Right atrium auricular region (tissue), 2 donors: ENCODE measurements around the gene PGBD2. TPM values are rescaled to one million over a fixed set of nuclear protein-coding genes. Genes with fewer than 3 reads are reported as not detected.
"Not testable (repeated sequence)": the region's sequence is repeated elsewhere in the genome, so short reads cannot be mapped to it uniquely, and the experiment has no call there.

Experiments
- DNase-seq: peaks from one replicate; pipeline ENCODE4 v3.0.0-alpha.2; 2019; ENCODE audit warnings: low spot score
- H3K27ac ChIP-seq, 2 donors: fragments of 200-600 bp; sonication (generic); 1 replicate in 1 of 2; 2 replicates in 1 of 2; pipeline ENCODE4 v1.5.1; 2016 to 2019
- H3K27me3 ChIP-seq, 2 donors: fragments of 200-600 bp; sonication (generic); one replicate each; pipeline versions ENCODE4 v1.5.1 to v1.6.0; 2017 to 2019
- H3K36me3 ChIP-seq: fragments of 200-600 bp; sonication (generic); one replicate; pipeline ENCODE4 v1.5.1; 2016
- H3K4me1 ChIP-seq, 2 donors: fragments of 200-600 bp; sonication (generic); one replicate each; pipeline versions ENCODE4 v1.5.1 to v1.6.0; 2017 to 2019
- H3K4me3 ChIP-seq, 2 donors: fragments of 200-600 bp; sonication (generic); 1 replicate in 1 of 2; 2 replicates in 1 of 2; pipeline ENCODE4 v1.5.1; 2017 to 2019; ENCODE audit warnings: mild to moderate bottlenecking in 1 of 2, moderate library complexity in 1 of 2
- H3K9me3 ChIP-seq, 2 donors: fragments of 200-600 bp; sonication (generic); one replicate each; pipeline ENCODE4 v1.5.1; 2019
- total RNA-seq, 2 donors: library from RNA; depleted of rRNA; stranded (reverse); fragments of >200 nt; gene quantifications; one replicate each; pipeline ENCODE4 v1.1.0, GENCODE V29; 2016
- TF ChIP-seq, protein P1 (sequence below), 2 donors: fragments of 200-600 bp; sonication (generic); IDR thresholded peaks; one replicate each; pipeline ENCODE4 v1.5.1; 2019; ENCODE audit warnings: antibody characterized with exemption in 2 of 2

Gene PGBD2
- total RNA-seq, 2 donors from 2014 or later = 2.4 to 3.1 TPM

GRCh38 chr1:248885646-248886045 is 20.4 kb upstream of the PGBD2 start:
- Histone ChIP-seq H3K4me3 (no peak overlapping the region), H3K27ac (no peak overlapping the region), H3K36me3 (no peaks in the 10 kb centered on the region), H3K4me1 (no peaks in the 10 kb centered on the region), H3K9me3 (no peaks in the 10 kb centered on the region), H3K27me3 (no peaks in the 10 kb centered on the region)
- DNase-seq = no peak
- TF ChIP-seq, protein P1, sequence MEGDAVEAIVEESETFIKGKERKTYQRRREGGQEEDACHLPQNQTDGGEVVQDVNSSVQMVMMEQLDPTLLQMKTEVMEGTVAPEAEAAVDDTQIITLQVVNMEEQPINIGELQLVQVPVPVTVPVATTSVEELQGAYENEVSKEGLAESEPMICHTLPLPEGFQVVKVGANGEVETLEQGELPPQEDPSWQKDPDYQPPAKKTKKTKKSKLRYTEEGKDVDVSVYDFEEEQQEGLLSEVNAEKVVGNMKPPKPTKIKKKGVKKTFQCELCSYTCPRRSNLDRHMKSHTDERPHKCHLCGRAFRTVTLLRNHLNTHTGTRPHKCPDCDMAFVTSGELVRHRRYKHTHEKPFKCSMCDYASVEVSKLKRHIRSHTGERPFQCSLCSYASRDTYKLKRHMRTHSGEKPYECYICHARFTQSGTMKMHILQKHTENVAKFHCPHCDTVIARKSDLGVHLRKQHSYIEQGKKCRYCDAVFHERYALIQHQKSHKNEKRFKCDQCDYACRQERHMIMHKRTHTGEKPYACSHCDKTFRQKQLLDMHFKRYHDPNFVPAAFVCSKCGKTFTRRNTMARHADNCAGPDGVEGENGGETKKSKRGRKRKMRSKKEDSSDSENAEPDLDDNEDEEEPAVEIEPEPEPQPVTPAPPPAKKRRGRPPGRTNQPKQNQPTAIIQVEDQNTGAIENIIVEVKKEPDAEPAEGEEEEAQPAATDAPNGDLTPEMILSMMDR (IDR thresholded peaks at IDR 0.05) = no peak

- H3K4me1 ChIP-seq = no peaks in the 10 kb centered on the region
- TF ChIP-seq, protein P1 (IDR thresholded peaks at IDR 0.05) = no peak
Measured at GRCh38 chr1:248886237-248886895, 19.7 kb upstream of the PGBD2 start.

DNA sequence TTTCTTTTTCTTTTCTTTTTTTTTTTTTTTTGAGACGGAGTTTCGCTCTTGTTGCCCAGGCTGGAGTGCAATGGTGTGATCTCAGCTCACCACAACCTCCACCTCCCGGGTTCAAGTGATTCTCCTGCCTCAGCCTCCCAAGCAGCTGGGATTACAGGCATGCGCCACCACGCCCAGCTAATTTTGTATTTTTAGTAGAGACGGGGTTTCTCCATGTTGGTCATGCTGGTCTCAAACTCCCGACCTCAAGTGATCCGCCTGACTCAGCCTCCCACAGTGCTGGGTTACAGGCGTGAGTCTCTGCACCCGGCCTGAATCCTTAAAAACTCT is 16.2 kb upstream of the PGBD2 start:
- not testable (repeated sequence) for DNase-seq, H3K4me1 ChIP-seq, H3K27ac ChIP-seq, H3K9me3 ChIP-seq, H3K4me3 ChIP-seq, H3K36me3 ChIP-seq, H3K27me3 ChIP-seq

More at GRCh38 chr1:248886237-248886895, 19.7 kb upstream of the PGBD2 start:
- Histone ChIP-seq H3K9me3 (no peaks in the 10 kb centered on the region), H3K36me3 (no peaks in the 10 kb centered on the region), H3K27ac (no peak overlapping the region), H3K27me3 (no peaks in the 10 kb centered on the region), H3K4me3 (no peak overlapping the region)
- DNase-seq = no peak

DNA sequence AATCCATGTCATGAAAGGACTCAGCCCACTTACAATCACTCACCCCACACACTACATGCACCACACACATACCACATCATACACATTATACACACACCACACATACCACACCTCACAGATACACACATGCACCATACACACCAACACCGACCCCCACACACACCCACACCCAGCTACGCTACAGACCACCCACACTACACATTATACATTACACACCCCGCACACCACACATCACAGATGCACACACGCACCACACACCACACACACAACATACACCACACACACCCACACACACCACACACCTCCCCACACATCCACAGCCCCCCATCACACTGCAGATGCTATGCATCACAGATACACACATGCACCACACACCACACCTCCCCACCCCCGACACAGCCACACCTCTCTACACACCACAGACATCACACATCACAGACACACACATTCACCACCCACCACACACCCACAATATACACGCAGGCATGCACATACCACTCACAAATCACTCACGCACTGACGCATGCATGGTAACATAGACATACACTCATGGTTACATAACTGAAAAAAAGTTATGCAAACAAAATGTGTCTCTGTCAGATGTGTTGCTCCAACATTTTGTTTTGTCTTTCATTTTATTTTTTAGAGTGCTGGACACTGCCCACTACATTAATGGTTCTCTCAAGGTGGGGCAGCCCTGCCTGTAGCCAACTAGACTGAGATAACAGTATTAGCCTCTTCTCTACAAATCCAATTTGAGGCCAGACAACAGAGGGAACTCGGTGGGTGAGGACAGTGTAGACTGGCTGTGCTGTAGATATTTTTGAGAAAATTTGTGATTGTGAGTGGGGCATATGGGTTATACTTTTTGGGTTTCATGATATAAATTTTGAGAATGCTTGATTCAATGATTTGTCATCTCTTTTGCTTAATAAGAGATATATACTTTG is 15.2 kb upstream of the PGBD2 start:
- H3K27me3 ChIP-seq = no peaks in the 10 kb centered on the region
- H3K4me3 ChIP-seq = no peak overlapping the region
- no peaks in the 10 kb centered on the region for H3K9me3 ChIP-seq
- no peaks in the 10 kb centered on the region for H3K36me3 ChIP-seq
- H3K27ac ChIP-seq = no peak overlapping the region
- H3K4me1 ChIP-seq = no peaks in the 10 kb centered on the region
- DNase-seq = no peak
- TF ChIP-seq, protein P1 (IDR thresholded peaks at IDR 0.05) = no peak

DNA sequence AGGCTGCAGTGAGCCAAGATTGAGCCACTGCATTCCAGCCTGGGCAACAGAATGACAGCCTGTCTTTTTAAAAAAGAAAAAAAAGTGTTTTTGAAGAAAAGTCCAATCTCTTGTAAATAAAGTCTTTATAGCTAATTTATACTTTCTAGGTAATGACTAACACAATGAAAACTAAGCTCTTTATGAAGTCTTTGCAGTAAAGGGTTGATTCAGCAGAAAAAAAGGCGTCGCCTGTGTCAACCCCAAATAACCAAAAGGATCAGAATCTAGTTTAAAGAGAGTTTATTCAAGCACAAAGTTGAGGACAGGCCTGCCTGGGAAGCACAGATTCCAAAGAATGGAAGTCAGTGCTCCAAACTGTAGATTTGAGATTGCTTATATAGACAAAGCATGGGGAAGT is 14.3 kb upstream of the PGBD2 start:
- TF ChIP-seq, protein P1 (IDR thresholded peaks at IDR 0.05) = no peak
- H3K27ac ChIP-seq = no peak overlapping the region
- no peaks in the 10 kb centered on the region for H3K27me3 ChIP-seq
- DNase-seq = no peak
- no peaks in the 10 kb centered on the region for H3K36me3 ChIP-seq
- H3K9me3 ChIP-seq = no peaks in the 10 kb centered on the region
- H3K4me3 ChIP-seq = no peak overlapping the region
- no peaks in the 10 kb centered on the region for H3K4me1 ChIP-seq

DNA sequence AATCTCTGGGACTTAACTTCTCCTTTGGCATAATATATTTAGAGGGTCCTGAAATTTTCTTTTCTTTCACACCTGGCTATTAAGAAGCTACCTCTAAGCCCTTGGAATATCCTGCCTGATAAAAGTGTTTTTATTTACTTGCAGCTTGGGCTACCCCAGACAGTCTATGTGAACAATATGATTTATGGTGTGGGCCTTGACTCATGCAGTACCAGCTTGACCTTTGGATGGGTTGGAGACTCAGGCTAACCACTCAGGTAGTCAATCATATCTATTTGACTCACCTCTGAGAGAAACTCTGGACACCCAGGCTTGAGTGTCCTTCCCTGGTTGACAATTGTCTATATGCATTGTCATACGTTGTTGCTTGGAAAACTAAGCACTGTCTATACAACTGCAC is 13.4 kb upstream of the PGBD2 start:
- TF ChIP-seq, protein P1 (IDR thresholded peaks at IDR 0.05) = no peak
- Histone ChIP-seq H3K9me3 (no peaks in the 10 kb centered on the region), H3K4me3 (no peak overlapping the region), H3K4me1 (no peaks in the 10 kb centered on the region), H3K36me3 (no peaks in the 10 kb centered on the region), H3K27me3 (no peaks in the 10 kb centered on the region), H3K27ac (no peak overlapping the region)
- DNase-seq = no peak
